HCT116 (cell line): ENCODE measurements around the gene RENBP. TPM values are rescaled to one million over a fixed set of nuclear protein-coding genes. Genes with fewer than 3 reads are reported as not detected.
A peak's percentile ranks its signal among the peaks of the same experiment; 100 is the strongest.

Experiments
- ATAC-seq: fragments of 200-7000 bp; cut with Tn5 transposase; 2 replicates; pipeline ENCODE4 v1.9.1; 2020; ENCODE audit warnings: mild to moderate bottlenecking, moderate library complexity
- BruUV-seq: library from RNA; stranded (reverse); fragments of 400-500 nt; replicated peaks from 2 replicates; lab custom pipeline; 2021; lab: Mats Ljungman, UMichigan
- CTCF ChIA-PET: fragments of 300-600 bp; sonication (Branson Sonifier 250); formaldehyde crosslinking; loops from one replicate; lab custom pipeline; 2021; ENCODE audit warnings: antibody characterized with exemption; lab: Charles Lee
- POLR2A ChIA-PET: fragments of 300-600, 350-600 bp; sonication (Branson Sonifier 250); formaldehyde crosslinking; loops from one replicate; lab custom pipeline; 2021; ENCODE audit warnings: antibody characterized with exemption; lab: Charles Lee
- RAD21 ChIA-PET, 2 experiments: fragments of 300-600 bp; sonication (Branson Sonifier 250); formaldehyde crosslinking; loops; one replicate each; lab custom pipeline; 2023; ENCODE audit warnings: low total read pairs in 2 of 2; ENCODE audit not compliant: uncharacterized antibody in 2 of 2, unreplicated experiment in 2 of 2, low non-redundant PET in 1 of 2; lab: Charles Lee
- DNase-seq: peaks from one replicate; pipeline ENCODE4 v3.0.0-alpha.2; 2010; ENCODE audit warnings: low read depth, low spot score
- H2AFZ ChIP-seq: fragments of 200-600 bp; shearing (Covaris generic), sonication (generic); 2 replicates; pipeline ENCODE4 v1.6.1; 2017; ENCODE audit warnings: low read depth, mixed run types, mixed read lengths, antibody characterized with exemption, low read length; ENCODE audit not compliant: poor library complexity, severe bottlenecking
- H3K27ac ChIP-seq: 2 replicates; pipeline ENCODE4 v1.5.1; 2012; ENCODE audit warnings: low read depth, low read length
- H3K27me3 ChIP-seq: fragments of 200-600 bp; sonication (generic); 2 replicates; pipeline ENCODE4 v1.6.1; 2016; ENCODE audit warnings: mixed run types, low read length, mixed read lengths; ENCODE audit not compliant: insufficient read depth
- H3K36me3 ChIP-seq, 2 experiments: fragments of 200-500 bp in 1 of 2; fragments of 200-600 bp in 1 of 2; sonication (Bioruptor generic) in 1 of 2; sonication (generic) in 1 of 2; 2 replicates each; pipeline versions ENCODE4 v1.5.1 to v1.6.1; 2014 to 2016; ENCODE audit warnings: low read length in 2 of 2, inconsistent platforms in 1 of 2, mixed read lengths in 1 of 2, mixed run types in 1 of 2; ENCODE audit not compliant: insufficient read depth in 2 of 2, control insufficient read depth in 1 of 2
- H3K4me1 ChIP-seq, 2 experiments: fragments of 200-600 bp in 1 of 2; sonication (generic) in 1 of 2; 2 replicates each; pipeline versions ENCODE4 v1.5.1 to v1.6.1; 2012 to 2017; ENCODE audit warnings: low read length in 2 of 2, inconsistent platforms in 1 of 2, mild to moderate bottlenecking in 1 of 2, mixed read lengths in 1 of 2, mixed run types in 1 of 2, moderate library complexity in 1 of 2; ENCODE audit not compliant: insufficient read depth in 2 of 2, control insufficient read depth in 1 of 2
- H3K4me2 ChIP-seq: fragments of 200-600 bp; sonication (generic); 2 replicates; pipeline ENCODE4 v1.6.1; 2017; ENCODE audit warnings: mixed run types, low read length, mixed read lengths
- H3K4me3 ChIP-seq, 2 experiments: fragments of 200-600 bp in 1 of 2; sonication (generic) in 1 of 2; replicated peaks in 1 of 2; 2 replicates each; pipeline ENCODE4 v1.5.1; 2011 to 2016; ENCODE audit warnings: low read length in 2 of 2, control low read depth in 1 of 2, low read depth in 1 of 2, mild to moderate bottlenecking in 1 of 2, mixed read lengths in 1 of 2, mixed run types in 1 of 2
- H3K79me2 ChIP-seq: fragments of 200-600 bp; sonication (generic); 2 replicates; pipeline ENCODE4 v1.6.1; 2017; ENCODE audit warnings: mild to moderate bottlenecking, mixed run types, low read length, moderate library complexity, mixed read lengths; ENCODE audit not compliant: insufficient read depth
- H3K9ac ChIP-seq: fragments of 200-600 bp; sonication (generic); 2 replicates; pipeline ENCODE4 v1.6.1; 2016; ENCODE audit warnings: low read length, mixed read lengths
- H3K9me2 ChIP-seq: fragments of 200-600 bp; sonication (generic), shearing (Covaris generic); 2 replicates; pipeline ENCODE4 v1.6.1; 2017; ENCODE audit warnings: mixed run types, mild to moderate bottlenecking, moderate library complexity; ENCODE audit not compliant: insufficient read depth
- H3K9me3 ChIP-seq, 2 experiments: fragments of 200-500 bp in 1 of 2; fragments of 200-600 bp in 1 of 2; sonication (Bioruptor generic) in 1 of 2; sonication (generic) in 1 of 2; 2 replicates each; pipeline ENCODE4 v1.6.1; 2014 to 2017; ENCODE audit warnings: low read length in 2 of 2, mixed read lengths in 2 of 2, inconsistent platforms in 1 of 2, low read depth in 1 of 2, mild to moderate bottlenecking in 1 of 2, mixed run types in 1 of 2, moderate library complexity in 1 of 2; ENCODE audit not compliant: control insufficient read depth in 1 of 2, insufficient read depth in 1 of 2
- H4K20me1 ChIP-seq: fragments of 200-600 bp; sonication (generic), shearing (Covaris generic); 2 replicates; pipeline ENCODE4 v1.6.1; 2017; ENCODE audit warnings: mixed run types, mild to moderate bottlenecking, moderate library complexity; ENCODE audit not compliant: insufficient read depth
- ATF3 ChIP-seq: IDR thresholded peaks from 2 replicates; pipeline ENCODE4 v1.6.1; 2012
- CBX3 ChIP-seq: IDR thresholded peaks from 2 replicates; pipeline ENCODE4 v1.6.1; 2012; ENCODE audit warnings: low read depth
- EGR1 ChIP-seq: IDR thresholded peaks from 2 replicates; pipeline ENCODE4 v1.6.1; 2012; ENCODE audit warnings: low read depth
- ELF1 ChIP-seq: IDR thresholded peaks from 2 replicates; pipeline ENCODE4 v1.6.1; 2012; ENCODE audit warnings: low read depth, borderline replicate concordance
- JUND ChIP-seq: IDR thresholded peaks from 2 replicates; pipeline ENCODE4 v1.6.1; 2012
- MAX ChIP-seq: IDR thresholded peaks from 2 replicates; pipeline ENCODE4 v1.6.1; 2012
- REST ChIP-seq: IDR thresholded peaks from 2 replicates; pipeline ENCODE4 v1.6.1; 2012; ENCODE audit warnings: low read depth
- YY1 ChIP-seq: IDR thresholded peaks from 2 replicates; pipeline ENCODE4 v1.6.1; 2011; ENCODE audit warnings: low read length, low read depth, moderate library complexity, mild to moderate bottlenecking; ENCODE audit not compliant: insufficient replicate concordance; ENCODE audit errors: extremely low read depth
- ZBTB33 ChIP-seq: IDR thresholded peaks from 2 replicates; pipeline ENCODE4 v1.6.1; 2011; ENCODE audit warnings: mild to moderate bottlenecking, low read length, moderate library complexity; ENCODE audit not compliant: insufficient replicate concordance; ENCODE audit errors: extremely low read depth
- intact Hi-C: fragments of 100-400 bp; cut with micrococcal nuclease; formaldehyde crosslinking; loops from 2 replicates; pipeline ENCODE4 v1.10.0; 2022
- total RNA-seq: library from RNA; stranded (reverse); gene quantifications from one replicate; pipeline ENCODE4 v1.2.1, GENCODE V29; 2021; ENCODE audit not compliant: unreplicated experiment

The RENBP gene
- total RNA-seq, 1 experiment from 2014 or later = 1.3 TPM

- Histone ChIP-seq H4K20me1 (no peaks in the 10 kb centered on the region), H3K9me3 (no peaks in the 10 kb centered on the region), H3K27ac (no peak overlapping the region), H2AFZ (no peak overlapping the region), H3K36me3 (no peaks in the 10 kb centered on the region), H3K9me2 (no peaks in the 10 kb centered on the region), H3K4me3 (no peak overlapping the region), H3K79me2 (no peaks in the 10 kb centered on the region), H3K4me1 (peaks cover 9 to 27% of the 10 kb centered on the region in 2 experiments), H3K4me2 (no peak overlapping the region), H3K27me3 (no peaks in the 10 kb centered on the region), H3K9ac (no peak overlapping the region)
- intact Hi-C loops = no loop called here
- ATAC-seq (no peak), DNase-seq (no peak)
- POLR2A ChIA-PET = no interaction called here
- CTCF ChIA-PET = no interaction called here
- RAD21 ChIA-PET = no interaction called here
- TF ChIP-seq ATF3 = no peak
- no TSS peak for BruUV-seq
These were observed 57.5 kb downstream of the RENBP start for GRCh38 chrX:153886915-153887314.

GRCh38 chrX:153885968-153886903, 58.2 kb downstream of the RENBP start, which contains the start of gene L1CAM:
Gene L1CAM (minus strand): TSS chrX:153886173. CDS start chrX:153875836, 10,337 bp downstream.
- H3K79me2 ChIP-seq = no peaks in the 10 kb centered on the region
- H3K9ac ChIP-seq = peak within 1 kb of the TSS; percentile 39; the same call in 1 of the 2 replicates
- DNase-seq (no peak), ATAC-seq (peak; percentile 66)
- peak within 1 kb of the TSS; percentile 47 to 52 for H3K4me3 ChIP-seq
- no TSS peak for BruUV-seq
- no peak within 1 kb of the TSS; the same call in 1 of the 2 replicates for H3K27ac ChIP-seq
- H3K4me2 ChIP-seq = peak within 1 kb of the TSS; percentile 76
- POLR2A ChIA-PET = no interaction called here
- CTCF ChIA-PET = no interaction called here
- no peaks in the 10 kb centered on the region for H3K36me3 ChIP-seq
- RAD21 ChIA-PET = interaction anchor here in 1 of 2 experiments (0.7 kb wide), 1 partner anchor 86 kb away, joined by 3 read pairs; no protein-coding TSS in a partner anchor
- no peaks in the 10 kb centered on the region for H3K27me3 ChIP-seq
- intact Hi-C loops = no loop called here
- H2AFZ ChIP-seq = no peak within 1 kb of the TSS
- TF ChIP-seq EGR1 = no peak
- TF ChIP-seq YY1 = no peak
- TF ChIP-seq ZBTB33 = no peak
- TF ChIP-seq ELF1 = no peak
- TF ChIP-seq CBX3 = no peak
- TF ChIP-seq JUND = no peak
- no peak for TF ChIP-seq MAX
- TF ChIP-seq REST = no peak
- no peaks in the 10 kb centered on the region for H4K20me1 ChIP-seq
- peaks cover 9 to 34% of the 10 kb centered on the region in 2 experiments for H3K4me1 ChIP-seq
- no peaks in the 10 kb centered on the region for H3K9me2 ChIP-seq
- no peaks in the 10 kb centered on the region for H3K9me3 ChIP-seq
